Measurements from ENCODE around the gene HOMER2. TPM values are rescaled to one million over a fixed set of nuclear protein-coding genes. Genes with fewer than 3 reads are reported as not detected.
"Not testable (repeated sequence)": the region's sequence is repeated elsewhere in the genome, so short reads cannot be mapped to it uniquely, and the experiment has no call there.

Gene HOMER2
- total RNA-seq, 1 experiment from 2014 or later: 1.8 TPM

- DNase-seq (ENCODE audit: low spot score): no peak
Observed at GRCh38 chr15:82964890-82965289, 12.4 kb upstream of the HOMER2 start.

GRCh38 chr15:82963471-82964341 is 11.2 kb upstream of the HOMER2 start:
- no peak for DNase-seq (ENCODE audit: low spot score)

GRCh38 chr15:82960766-82961165 is 8.2 kb upstream of the HOMER2 start:
- DNase-seq (ENCODE audit: low spot score): no peak

- DNase-seq (ENCODE audit: low spot score): no peak
Observed at GRCh38 chr15:82959423-82959822, 6.9 kb upstream of the HOMER2 start.

GRCh38 chr15:82958638-82959037 is 6.1 kb upstream of the HOMER2 start:
- no peak for DNase-seq (ENCODE audit: low spot score)

- no peak for DNase-seq (ENCODE audit: low spot score)
Observed at GRCh38 chr15:82951472-82952157, 905 bp downstream of the HOMER2 start.

- no peak for DNase-seq (ENCODE audit: low spot score)
Observed at GRCh38 chr15:82950746-82951370, 1.7 kb downstream of the HOMER2 start.

GRCh38 chr15:82950295-82950694 is 2.2 kb downstream of the HOMER2 start:
- no peak for DNase-seq (ENCODE audit: low spot score)

- no peak for DNase-seq (ENCODE audit: low spot score)
Observed at GRCh38 chr15:82946155-82946701, 6.3 kb downstream of the HOMER2 start.

GRCh38 chr15:82945326-82945725 is 7.2 kb downstream of the HOMER2 start:
- no peak for DNase-seq (ENCODE audit: low spot score)

- no peak for DNase-seq (ENCODE audit: low spot score)
Observed at GRCh38 chr15:82944821-82945220, 7.7 kb downstream of the HOMER2 start.

- DNase-seq (ENCODE audit: low spot score): no peak
Observed at GRCh38 chr15:82944056-82944455, 8.5 kb downstream of the HOMER2 start.

GRCh38 chr15:82943176-82943575 is 9.3 kb downstream of the HOMER2 start:
- DNase-seq (ENCODE audit: low spot score): peak; percentile 13

- DNase-seq (ENCODE audit: low spot score): peak; percentile 84
Observed at GRCh38 chr15:82942691-82943090, 9.8 kb downstream of the HOMER2 start.

- not testable (repeated sequence) for DNase-seq (ENCODE audit: low spot score)
Observed at GRCh38 chr15:82939678-82940077, 12.8 kb downstream of the HOMER2 start.

GRCh38 chr15:82937712-82938058 is 14.8 kb downstream of the HOMER2 start:
- DNase-seq (ENCODE audit: low spot score): no peak

- no peak for DNase-seq (ENCODE audit: low spot score)
Observed at GRCh38 chr15:82936966-82937711, 15.4 kb downstream of the HOMER2 start.

- no peak for DNase-seq (ENCODE audit: low spot score)
Observed at GRCh38 chr15:82935382-82935781, 17.1 kb downstream of the HOMER2 start.

- no peak for DNase-seq (ENCODE audit: low spot score)
Observed at GRCh38 chr15:82934100-82934880, 18.2 kb downstream of the HOMER2 start.

- DNase-seq (ENCODE audit: low spot score): no peak
Observed at GRCh38 chr15:82933576-82933975, 18.9 kb downstream of the HOMER2 start.

- no peak for DNase-seq (ENCODE audit: low spot score)
Observed at GRCh38 chr15:82931221-82931620, 21.3 kb downstream of the HOMER2 start.
